Lung (tissue), 12 donors: ENCODE measurements around the gene CD300A. TPM values are rescaled to one million over a fixed set of nuclear protein-coding genes. Genes with fewer than 3 reads are reported as not detected.

Source experiments
- ATAC-seq: fragments of 200-7000 bp; cut with Tn5 transposase; one replicate; pipeline ENCODE4 v1.9.1; 2020; ENCODE audit warnings: moderate number of reproducible peaks; ENCODE audit not compliant: insufficient read depth, low FRiP score
- DNase-seq, 3 donors: peaks; one replicate each; pipeline ENCODE4 v3.0.0-alpha.2; 2013 to 2017
- H3K27ac ChIP-seq, 2 donors: one replicate each; pipeline ENCODE4 v1.5.1; 2013; ENCODE audit warnings: mild to moderate bottlenecking in 2 of 2, moderate library complexity in 2 of 2, control low read depth in 1 of 2, inconsistent platforms in 1 of 2, low read depth in 1 of 2, low read length in 1 of 2
- H3K27me3 ChIP-seq, 3 donors: one replicate each; pipeline ENCODE4 v1.5.1; 2013; ENCODE audit warnings: low read length in 2 of 3; ENCODE audit not compliant: control insufficient read depth in 3 of 3, insufficient read depth in 3 of 3
- H3K36me3 ChIP-seq, 4 donors: one replicate each; pipeline ENCODE4 v1.5.1; 2013; ENCODE audit warnings: low read length in 4 of 4, mild to moderate bottlenecking in 1 of 4, moderate library complexity in 1 of 4; ENCODE audit not compliant: control insufficient read depth in 4 of 4, insufficient read depth in 4 of 4
- H3K4me1 ChIP-seq, 5 donors: one replicate each; pipeline ENCODE4 v1.5.1; 2013; ENCODE audit warnings: low read length in 5 of 5, mild to moderate bottlenecking in 2 of 5, moderate library complexity in 1 of 5; ENCODE audit not compliant: control insufficient read depth in 5 of 5, insufficient read depth in 5 of 5
- H3K4me3 ChIP-seq: one replicate; pipeline ENCODE4 v1.5.1; 2013; ENCODE audit warnings: mild to moderate bottlenecking, control low read depth, moderate library complexity
- H3K9ac ChIP-seq, 2 donors: one replicate each; pipeline ENCODE4 v1.5.1; 2013; ENCODE audit warnings: low read length in 2 of 2, control low read depth in 1 of 2; ENCODE audit not compliant: insufficient read depth in 1 of 2
- H3K9me3 ChIP-seq, 4 donors: one replicate each; pipeline ENCODE4 v1.5.1; 2013; ENCODE audit warnings: low read length in 3 of 4, mild to moderate bottlenecking in 1 of 4, moderate library complexity in 1 of 4; ENCODE audit not compliant: control insufficient read depth in 4 of 4, insufficient read depth in 3 of 4
- CTCF ChIP-seq: IDR thresholded peaks from 2 replicates; pipeline ENCODE4 v1.5.1; 2012; ENCODE audit warnings: mild to moderate bottlenecking; ENCODE audit errors: control extremely low read depth, extremely low read depth
- WGBS, 2 donors: extraction: QIAGEN DNeasy Blood & Tissue Kit; methylation state at CpG; one replicate each; pipeline ENCODE4 v1.1.7; 2013; 5-methylcytosine and 5-hydroxymethylcytosine counted together
- polyA plus RNA-seq, 2 donors: library from polyadenylated mRNA; stranded (reverse); fragments of 200-250 nt; gene quantifications; one replicate each; pipeline ENCODE4 v1.2.1, GENCODE V29; 2013
- total RNA-seq, 2 donors: library from RNA; depleted of rRNA in 1 of 2; stranded (reverse); fragments of >200 nt in 1 of 2; gene quantifications; one replicate each; pipeline ENCODE4 v1.2.1, GENCODE V29; 2014 to 2021
- donor health status: control.
- donor health status: control.
- donor health status: Bipolar disorder and iron deficiency.
- donor health status: healthy.
- donor health status: DM: yes; HTN: yes; CAD: no.

The CD300A gene
- total and polyA plus RNA-seq, 4 donors = 8.0 to 66.3 (median 16.9) TPM

GRCh38 chr17:74449306-74449705, 17.1 kb upstream of the CD300A start:
- H3K36me3 ChIP-seq = no peaks in the 10 kb centered on the region
- WGBS, 2 donors = 85 to 88% methylated on average over 9 to 11 of the region's 11 CpGs
- DNase-seq (no peak), ATAC-seq (no peak)
- H3K9ac ChIP-seq = no peak overlapping the region
- H3K4me3 ChIP-seq = no peak overlapping the region
- no peak overlapping the region for H3K27ac ChIP-seq
- no peaks in the 10 kb centered on the region for H3K9me3 ChIP-seq
- TF ChIP-seq CTCF = no peak
- H3K4me1 ChIP-seq = peaks cover 5 to 32% (median 28%) of the 10 kb centered on the region in 5 donors
- H3K27me3 ChIP-seq = no peaks in the 10 kb centered on the region

- Histone ChIP-seq H3K9me3 (no peaks in the 10 kb centered on the region), H3K36me3 (no peaks in the 10 kb centered on the region), H3K4me1 (peaks cover 7 to 32% (median 28%) of the 10 kb centered on the region in 5 donors), H3K4me3 (no peak overlapping the region), H3K27me3 (no peaks in the 10 kb centered on the region), H3K27ac (no peak overlapping the region), H3K9ac (no peak overlapping the region)
- ATAC-seq (no peak), DNase-seq (no peak)
- TF ChIP-seq CTCF = no peak
- WGBS, 2 donors = 88 to 89% methylated on average over 5 of the region's 5 CpGs
Observed at GRCh38 chr17:74449773-74450172, 16.7 kb upstream of the CD300A start.

- no peak for DNase-seq
- Histone ChIP-seq H3K9me3 (no peaks in the 10 kb centered on the region), H3K27me3 (no peaks in the 10 kb centered on the region), H3K4me1 (peaks cover 7 to 33% (median 28%) of the 10 kb centered on the region in 5 donors), H3K36me3 (no peaks in the 10 kb centered on the region), H3K9ac (no peak overlapping the region), H3K27ac (no peak overlapping the region), H3K4me3 (no peak overlapping the region)
- 96 to 100% methylated on average over 3 of the region's 3 CpGs for WGBS, 2 donors
- ATAC-seq = no peak
- no peak for TF ChIP-seq CTCF
Observed at GRCh38 chr17:74450231-74450630, 16.2 kb upstream of the CD300A start.

GRCh38 chr17:74450925-74451403, 15.5 kb upstream of the CD300A start:
- DNase-seq (no peak), ATAC-seq (no peak)
- Histone ChIP-seq H3K9ac (no peak overlapping the region), H3K36me3 (no peaks in the 10 kb centered on the region), H3K27me3 (no peaks in the 10 kb centered on the region), H3K27ac (no peak overlapping the region), H3K4me3 (no peak overlapping the region), H3K9me3 (no peaks in the 10 kb centered on the region), H3K4me1 (peaks cover 5 to 31% (median 23%) of the 10 kb centered on the region in 5 donors)
- WGBS, 2 donors = 91% methylated on average over 13 of the region's 13 CpGs
- no peak for TF ChIP-seq CTCF
